Stomach (tissue), 4 donors: ENCODE measurements around the gene ADIRF.

Experiments
- POLR2A ChIP-seq, 4 donors: fragments of 450-650 bp; IDR thresholded peaks; one replicate each; pipeline ENCODE4 v1.6.1; 2016; ENCODE audit warnings: antibody characterized with exemption in 4 of 4, control low read depth in 2 of 4, mild to moderate bottlenecking in 1 of 4, moderate library complexity in 1 of 4
- TF ChIP-seq, protein P1 (sequence below), 7 experiments: fragments of 450-650 bp in 4 of 7; fragments of 200-600 bp in 3 of 7; sonication (generic) in 3 of 7; IDR thresholded peaks; one replicate each; pipeline ENCODE4 v1.5.1; 2016 to 2019; ENCODE audit warnings: antibody characterized with exemption in 7 of 7, control low read depth in 2 of 7, mild to moderate bottlenecking in 1 of 7

DNA sequence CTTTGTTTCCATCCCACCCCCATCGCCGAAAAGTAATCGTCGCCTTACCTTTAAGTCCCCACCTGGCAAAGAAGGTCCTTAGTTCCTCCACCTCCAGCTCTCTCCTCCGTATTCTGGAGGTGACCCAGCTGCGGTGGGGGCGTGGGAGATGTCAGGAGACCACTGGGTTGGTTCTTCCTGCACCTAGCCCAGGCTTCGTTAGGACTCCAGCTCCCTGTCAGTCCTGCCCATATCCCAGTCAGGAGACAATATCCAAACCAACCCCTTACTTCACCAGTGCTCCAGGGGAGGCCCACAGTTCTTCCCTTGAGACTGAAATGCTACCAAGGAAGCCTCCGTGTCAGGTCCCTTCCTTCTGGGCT is 693 bp downstream of the ADIRF start:
- TF ChIP-seq, protein P1, sequence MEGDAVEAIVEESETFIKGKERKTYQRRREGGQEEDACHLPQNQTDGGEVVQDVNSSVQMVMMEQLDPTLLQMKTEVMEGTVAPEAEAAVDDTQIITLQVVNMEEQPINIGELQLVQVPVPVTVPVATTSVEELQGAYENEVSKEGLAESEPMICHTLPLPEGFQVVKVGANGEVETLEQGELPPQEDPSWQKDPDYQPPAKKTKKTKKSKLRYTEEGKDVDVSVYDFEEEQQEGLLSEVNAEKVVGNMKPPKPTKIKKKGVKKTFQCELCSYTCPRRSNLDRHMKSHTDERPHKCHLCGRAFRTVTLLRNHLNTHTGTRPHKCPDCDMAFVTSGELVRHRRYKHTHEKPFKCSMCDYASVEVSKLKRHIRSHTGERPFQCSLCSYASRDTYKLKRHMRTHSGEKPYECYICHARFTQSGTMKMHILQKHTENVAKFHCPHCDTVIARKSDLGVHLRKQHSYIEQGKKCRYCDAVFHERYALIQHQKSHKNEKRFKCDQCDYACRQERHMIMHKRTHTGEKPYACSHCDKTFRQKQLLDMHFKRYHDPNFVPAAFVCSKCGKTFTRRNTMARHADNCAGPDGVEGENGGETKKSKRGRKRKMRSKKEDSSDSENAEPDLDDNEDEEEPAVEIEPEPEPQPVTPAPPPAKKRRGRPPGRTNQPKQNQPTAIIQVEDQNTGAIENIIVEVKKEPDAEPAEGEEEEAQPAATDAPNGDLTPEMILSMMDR (IDR thresholded peaks at IDR 0.05) = no peak
- no peak for TF ChIP-seq POLR2A (IDR thresholded peaks at IDR 0.05)
